ENCODE results near the gene ZNF595.
A peak's percentile ranks its signal among the peaks of the same experiment; 100 is the strongest.
"Not testable (repeated sequence)": the region's sequence is repeated elsewhere in the genome, so short reads cannot be mapped to it uniquely, and the experiment has no call there.

The ZNF595 gene

GRCh38 chr4:107444-108429 lies 54.6 kb downstream of the ZNF595 start:
- H3K4me3 Mint-ChIP-seq, result no peak overlapping the region
- H3K4me1 Mint-ChIP-seq, result no peaks in the 10 kb centered on the region
- no peaks in the 10 kb centered on the region for H3K36me3 Mint-ChIP-seq (ENCODE audit: insufficient read depth)
- H3K9me3 Mint-ChIP-seq, result peaks cover 18% of the 10 kb centered on the region
- no peak for DNase-seq (ENCODE audit: low spot score in 2 of 2)
- H3K27me3 Mint-ChIP-seq, result peaks cover 54% of the 10 kb centered on the region
- H3K27ac Mint-ChIP-seq (ENCODE audit: low read depth), result no peak overlapping the region
- ATAC-seq (replicated peaks; ENCODE audit: extremely low read depth, poor library complexity, severe bottlenecking), result no peak

GRCh38 chr4:112771-113170 lies 59.6 kb downstream of the ZNF595 start:
- no peak for ATAC-seq (replicated peaks; ENCODE audit: extremely low read depth, poor library complexity, severe bottlenecking)

GRCh38 chr4:113732-114131 lies 60.6 kb downstream of the ZNF595 start:
- H3K36me3 Mint-ChIP-seq (ENCODE audit: insufficient read depth), result peaks cover under 1% of the 10 kb centered on the region
- DNase-seq (ENCODE audit: low spot score in 2 of 2) (no peak), ATAC-seq (replicated peaks; ENCODE audit: extremely low read depth, poor library complexity, severe bottlenecking) (no peak)
- no peak overlapping the region for H3K4me3 Mint-ChIP-seq
- no peaks in the 10 kb centered on the region for H3K4me1 Mint-ChIP-seq
- peaks cover 17% of the 10 kb centered on the region for H3K9me3 Mint-ChIP-seq
- H3K27me3 Mint-ChIP-seq, result peaks cover 22% of the 10 kb centered on the region
- H3K27ac Mint-ChIP-seq (ENCODE audit: low read depth), result no peak overlapping the region

More at GRCh38 chr4:112771-113170, 59.6 kb downstream of the ZNF595 start:
- no peak for DNase-seq (ENCODE audit: low spot score in 2 of 2)
- Mint-ChIP-seq H3K27ac (ENCODE audit: low read depth) (no peak overlapping the region), H3K27me3 (peaks cover 32% of the 10 kb centered on the region), H3K36me3 (ENCODE audit: insufficient read depth) (no peaks in the 10 kb centered on the region), H3K4me1 (no peaks in the 10 kb centered on the region), H3K4me3 (no peak overlapping the region), H3K9me3 (peaks cover 19% of the 10 kb centered on the region)

GRCh38 chr4:114149-114548 lies 61.0 kb downstream of the ZNF595 start:
- DNase-seq (ENCODE audit: low spot score in 2 of 2) (no peak), ATAC-seq (replicated peaks; ENCODE audit: extremely low read depth, poor library complexity, severe bottlenecking) (no peak)
- H3K4me1 Mint-ChIP-seq, result no peaks in the 10 kb centered on the region
- H3K36me3 Mint-ChIP-seq (ENCODE audit: insufficient read depth), result peaks cover 2% of the 10 kb centered on the region
- H3K27ac Mint-ChIP-seq (ENCODE audit: low read depth), result no peak overlapping the region
- H3K4me3 Mint-ChIP-seq, result no peak overlapping the region
- H3K27me3 Mint-ChIP-seq, result peaks cover 18% of the 10 kb centered on the region
- peaks cover 12% of the 10 kb centered on the region for H3K9me3 Mint-ChIP-seq

GRCh38 chr4:116499-116898 lies 63.4 kb downstream of the ZNF595 start:
- no peak overlapping the region for H3K4me3 Mint-ChIP-seq
- DNase-seq (ENCODE audit: low spot score in 2 of 2) (no peak), ATAC-seq (replicated peaks; ENCODE audit: extremely low read depth, poor library complexity, severe bottlenecking) (no peak)
- H3K27me3 Mint-ChIP-seq, result no peaks in the 10 kb centered on the region
- peaks cover 8% of the 10 kb centered on the region for H3K9me3 Mint-ChIP-seq
- no peak overlapping the region for H3K27ac Mint-ChIP-seq (ENCODE audit: low read depth)
- H3K4me1 Mint-ChIP-seq, result peaks cover 14% of the 10 kb centered on the region
- H3K36me3 Mint-ChIP-seq (ENCODE audit: insufficient read depth), result peaks cover 3% of the 10 kb centered on the region

- Mint-ChIP-seq H3K9me3 (peaks cover 8% of the 10 kb centered on the region), H3K4me3 (peak overlapping the region; percentile 65), H3K27ac (ENCODE audit: low read depth) (peak overlapping the region; percentile 95), H3K4me1 (peaks cover 37% of the 10 kb centered on the region), H3K27me3 (no peaks in the 10 kb centered on the region), H3K36me3 (ENCODE audit: insufficient read depth) (peaks cover 15% of the 10 kb centered on the region)
- DNase-seq (ENCODE audit: low spot score in 2 of 2), result no peak
- ATAC-seq (replicated peaks; ENCODE audit: extremely low read depth, poor library complexity, severe bottlenecking), result no peak
Measured at GRCh38 chr4:120616-121015, 67.5 kb downstream of the ZNF595 start.

- Mint-ChIP-seq H3K36me3 (ENCODE audit: insufficient read depth) (peaks cover 20% of the 10 kb centered on the region), H3K9me3 (peaks cover 5% of the 10 kb centered on the region), H3K4me3 (peak overlapping the region; percentile 65), H3K27ac (ENCODE audit: low read depth) (peak overlapping the region; percentile 95), H3K27me3 (no peaks in the 10 kb centered on the region), H3K4me1 (peaks cover 43% of the 10 kb centered on the region)
- ATAC-seq (replicated peaks; ENCODE audit: extremely low read depth, poor library complexity, severe bottlenecking) (peak; percentile 48), DNase-seq (ENCODE audit: low spot score in 2 of 2) (peak in 1 of 2 donors; percentile 35)
Measured at GRCh38 chr4:121408-122084, 68.4 kb downstream of the ZNF595 start.

- not testable (repeated sequence) for H3K9me3 Mint-ChIP-seq; H3K27me3 Mint-ChIP-seq; ATAC-seq (replicated peaks; ENCODE audit: extremely low read depth, poor library complexity, severe bottlenecking); DNase-seq (ENCODE audit: low spot score in 2 of 2)
- H3K36me3 Mint-ChIP-seq (ENCODE audit: insufficient read depth), result peaks cover 22% of the 10 kb centered on the region
- H3K4me1 Mint-ChIP-seq, result peaks cover 43% of the 10 kb centered on the region
- H3K27ac Mint-ChIP-seq (ENCODE audit: low read depth), result peak overlapping the region; percentile 96
- peak overlapping the region; percentile 98 for H3K4me3 Mint-ChIP-seq
Measured at GRCh38 chr4:123922-124274, 70.8 kb downstream of the ZNF595 start.

- peak; percentile 83 to 88 for DNase-seq (ENCODE audit: low spot score in 2 of 2)
- Mint-ChIP-seq H3K9me3 (no peaks in the 10 kb centered on the region), H3K27me3 (no peaks in the 10 kb centered on the region), H3K36me3 (ENCODE audit: insufficient read depth) (peaks cover 22% of the 10 kb centered on the region), H3K4me1 (peaks cover 43% of the 10 kb centered on the region), H3K27ac (ENCODE audit: low read depth) (peak within 1 kb of the TSS; percentile 96), H3K4me3 (peak within 1 kb of the TSS; percentile 98)
- peak; percentile 97 for ATAC-seq (replicated peaks; ENCODE audit: extremely low read depth, poor library complexity, severe bottlenecking)
Measured at GRCh38 chr4:124275-125081, 71.4 kb downstream of the ZNF595 start, which contains the start of gene ZNF718. Gene ZNF718 (plus strand): TSS chr4:124501. CDS start chr4:124671, 170 bp downstream.

GRCh38 chr4:125091-125771 lies 72.1 kb downstream of the ZNF595 start:
- Mint-ChIP-seq H3K9me3 (no peaks in the 10 kb centered on the region), H3K4me3 (peak overlapping the region; percentile 98), H3K36me3 (ENCODE audit: insufficient read depth) (peaks cover 24% of the 10 kb centered on the region), H3K27ac (ENCODE audit: low read depth) (peak overlapping the region; percentile 96), H3K4me1 (peaks cover 42% of the 10 kb centered on the region), H3K27me3 (no peaks in the 10 kb centered on the region)
- ATAC-seq (replicated peaks; ENCODE audit: extremely low read depth, poor library complexity, severe bottlenecking) (peak; percentile 6), DNase-seq (ENCODE audit: low spot score in 2 of 2) (peak in 1 of 2 donors; percentile 14)

GRCh38 chr4:125833-126232 lies 72.7 kb downstream of the ZNF595 start:
- H3K4me3 Mint-ChIP-seq, result peak overlapping the region; percentile 98
- H3K27ac Mint-ChIP-seq (ENCODE audit: low read depth), result peak overlapping the region; percentile 59
- ATAC-seq (replicated peaks; ENCODE audit: extremely low read depth, poor library complexity, severe bottlenecking) (no peak), DNase-seq (ENCODE audit: low spot score in 2 of 2) (no peak)
- no peaks in the 10 kb centered on the region for H3K27me3 Mint-ChIP-seq
- peaks cover 36% of the 10 kb centered on the region for H3K4me1 Mint-ChIP-seq
- H3K36me3 Mint-ChIP-seq (ENCODE audit: insufficient read depth), result peaks cover 24% of the 10 kb centered on the region
- H3K9me3 Mint-ChIP-seq, result no peaks in the 10 kb centered on the region

- peaks cover 5% of the 10 kb centered on the region for H3K4me1 Mint-ChIP-seq
- H3K36me3 Mint-ChIP-seq (ENCODE audit: insufficient read depth), result peaks cover 21% of the 10 kb centered on the region
- no peak overlapping the region for H3K4me3 Mint-ChIP-seq
- no peak overlapping the region for H3K27ac Mint-ChIP-seq (ENCODE audit: low read depth)
- no peaks in the 10 kb centered on the region for H3K27me3 Mint-ChIP-seq
- ATAC-seq (replicated peaks; ENCODE audit: extremely low read depth, poor library complexity, severe bottlenecking) (no peak), DNase-seq (ENCODE audit: low spot score in 2 of 2) (no peak)
- no peaks in the 10 kb centered on the region for H3K9me3 Mint-ChIP-seq
Measured at GRCh38 chr4:132483-132882, 79.4 kb downstream of the ZNF595 start.

Measured in central memory CD8-positive, alpha-beta T cell (primary cell).